Heart right ventricle (tissue), 16 donors: ENCODE data around the gene PNKD. TPM values are rescaled to one million over a fixed set of nuclear protein-coding genes. Genes with fewer than 3 reads are reported as not detected.

Source experiments
- ATAC-seq, 8 donors: fragments of 200-7000 bp; cut with Tn5 transposase; one replicate each; pipeline ENCODE4 v1.9.1; 2020; ENCODE audit warnings: mild to moderate bottlenecking in 8 of 8, moderate library complexity in 8 of 8, moderate number of reproducible peaks in 1 of 8
- DNase-seq, 2 donors: peaks; one replicate each; pipeline ENCODE4 v3.0.0-alpha.2; 2020
- H3K27ac ChIP-seq, 10 donors: fragments of 200-600 bp; sonication (generic) in 2 of 10; one replicate each; pipeline versions ENCODE4 v1.5.0 to v1.8.0; 2020 to 2022; ENCODE audit warnings: mild to moderate bottlenecking in 3 of 10
- H3K27me3 ChIP-seq, 7 donors: fragments of 200-600 bp; one replicate each; pipeline ENCODE4 v1.8.0; 2021 to 2022; ENCODE audit warnings: mild to moderate bottlenecking in 2 of 7
- H3K36me3 ChIP-seq, 9 donors: fragments of 200-600 bp; sonication (generic) in 1 of 9; one replicate each; pipeline versions ENCODE4 v1.5.0 to v1.8.0; 2020 to 2022; ENCODE audit warnings: mild to moderate bottlenecking in 2 of 9
- H3K4me1 ChIP-seq, 9 donors: fragments of 200-600 bp; sonication (generic) in 1 of 9; one replicate each; pipeline versions ENCODE4 v1.5.0 to v1.8.0; 2020 to 2022; ENCODE audit warnings: mild to moderate bottlenecking in 4 of 9
- H3K4me3 ChIP-seq, 10 donors: fragments of 200-600 bp; sonication (generic) in 2 of 10; one replicate each; pipeline versions ENCODE4 v1.5.0 to v1.8.0; 2020 to 2022; ENCODE audit warnings: mild to moderate bottlenecking in 7 of 10, moderate library complexity in 2 of 10
- H3K9me3 ChIP-seq, 11 donors: fragments of 200-600 bp in 10 of 11; sonication (generic) in 2 of 11; one replicate each; pipeline versions ENCODE4 v1.5.0 to v1.8.0; 2013 to 2022; ENCODE audit warnings: mild to moderate bottlenecking in 2 of 11, control low read depth in 1 of 11, moderate library complexity in 1 of 11
- CTCF ChIP-seq, 9 donors: fragments of 200-600 bp; sonication (generic) in 2 of 9; IDR thresholded peaks; one replicate each; pipeline versions ENCODE4 v1.5.0 to v1.8.0; 2021 to 2022; ENCODE audit warnings: antibody characterized with exemption in 9 of 9, mild to moderate bottlenecking in 5 of 9, moderate library complexity in 1 of 9
- WGBS, 2 donors: extraction: QIAGEN DNeasy Blood & Tissue Kit; methylation state at CpG; one replicate each; pipeline ENCODE4 v1.1.7; 2013; ENCODE audit warnings: inconsistent platforms in 1 of 2; 5-methylcytosine and 5-hydroxymethylcytosine counted together
- intact Hi-C, 10 donors: fragments of 100-400 bp; cut with DNase I; formaldehyde crosslinking; loops; one replicate each; pipeline versions ENCODE4 v1.11.1 to v1.14.2; 2022
- polyA plus RNA-seq, 2 donors: library from polyadenylated mRNA; stranded (reverse); fragments of 200-250 nt; gene quantifications; one replicate each; pipeline ENCODE4 v1.2.3, GENCODE V29; 2013
- total RNA-seq, 10 donors: library from RNA; stranded (reverse); fragmentation: NEBNext Ultra II Directional in 3 of 10; extraction: Animal tissue kit (Norgen Biotek cat#: 25700) in 3 of 10; gene quantifications; one replicate each; pipeline versions ENCODE4 v1.2.1 to v1.2.4, GENCODE V29; 2021 to 2023
- donor health status: Arrhythmogenic right ventricular cardiomyopathy.
- donor health status: ischemic (EF 13 %, LVEDD 7.1; RV severe dilation, severe dysfunction).
- donor health status: healthy with polysubstance abuse.
- donor health status: DM: no; HTN: yes; CAD: no.
- donor health status: DM: no; HTN: no; CAD: no.
- donor health status: ischemic (EF 25% LVEDD 6.9; RV normal size, moderate dysfunction).
- donor health status: ischemic (EF 25% LVEDD 5.7; RV mildly dilated, moderate dysfunction).
- donor health status: healthy.
- donor health status: DM: yes; HTN: yes; CAD: no.
- donor health status: Ischemic cardiomyopathy.
- donor health status: ischemic (EF 35%, LVEDD 5.7; RV mildly dilated, moderate dysfunction).
- donor health status: nonischemic (EF 11% LVEDD 7.7; RV severe dilation, severe dysfunction).
- donor health status: DM: yes; HTN: yes; CAD: no.
- donor health status: PGD.
- donor health status: ischemic (EF 29% LVEDD 5.4; RV normal size, mild dysfunction).
- donor health status: nonischemic (EF 23%, LVEDD 6.1; RV moderate dilation, normal function).

The PNKD gene
- total and polyA plus RNA-seq, 12 donors: 56.9 to 138 (median 75.7) TPM

GRCh38 chr2:218300141-218300540 lies 29.8 kb downstream of the PNKD start:
- Histone ChIP-seq H3K27ac (no peak overlapping the region), H3K4me3 (no peak overlapping the region), H3K4me1 (peaks cover 0 to 7% (median under 1%) of the 10 kb centered on the region in 9 donors), H3K9me3 (no peaks in the 10 kb centered on the region), H3K36me3 (no peaks in the 10 kb centered on the region), H3K27me3 (no peaks in the 10 kb centered on the region)
- intact Hi-C loops: loop anchor here in 8 of 10 donors (1.0 to 10.0 kb wide), 9 partner anchors 55 to 167 kb away; partner anchors contain the start of genes CATIP (in 6 of the 8) and CTDSP1 (in 1 of the 8)
- ATAC-seq (no peak), DNase-seq (no peak)
- TF ChIP-seq CTCF (IDR thresholded peaks at IDR 0.05): no peak
- 85 to 87% methylated on average over 4 of the region's 4 CpGs for WGBS, 2 donors

- peak; percentile 68 to 90 (median 82) for ATAC-seq
- 8 to 11% methylated on average over 9 of the region's 9 CpGs for WGBS, 2 donors
- TF ChIP-seq CTCF (IDR thresholded peaks at IDR 0.05): peak; percentile 96 to 100 (median 97)
- H3K27ac ChIP-seq: peak overlapping the region in 1 of 10 donors; percentile 23
- H3K36me3 ChIP-seq: no peaks in the 10 kb centered on the region
- H3K4me1 ChIP-seq: peaks cover 0 to 7% (median 0%) of the 10 kb centered on the region in 9 donors
- no peaks in the 10 kb centered on the region for H3K27me3 ChIP-seq
- peak; percentile 64 to 89 for DNase-seq
- no peaks in the 10 kb centered on the region for H3K9me3 ChIP-seq
- intact Hi-C loops: loop anchor here in 9 of 10 donors (1.0 to 10.0 kb wide), 10 partner anchors 54 to 166 kb away; partner anchors contain the start of genes CATIP (in 8 of the 9) and CTDSP1 (in 1 of the 9)
- no peak overlapping the region for H3K4me3 ChIP-seq
These were observed 31.0 kb downstream of the PNKD start for GRCh38 chr2:218301176-218301819.

GRCh38 chr2:218305383-218305782 lies 35.1 kb downstream of the PNKD start:
- no peak for TF ChIP-seq CTCF (IDR thresholded peaks at IDR 0.05)
- DNase-seq: no peak
- intact Hi-C loops: loop anchor here in 3 of 10 donors (10.0 kb wide), 2 partner anchors 89 to 159 kb away; partner anchors contain the start of gene CTDSP1 (in 1 of the 3)
- 78 to 81% methylated on average over 5 of the region's 5 CpGs for WGBS, 2 donors
- Histone ChIP-seq H3K9me3 (no peaks in the 10 kb centered on the region), H3K27me3 (no peaks in the 10 kb centered on the region), H3K4me1 (peaks cover 0 to 18% (median 0%) of the 10 kb centered on the region in 9 donors), H3K27ac (no peak overlapping the region), H3K36me3 (no peaks in the 10 kb centered on the region), H3K4me3 (no peak overlapping the region)
- ATAC-seq: no peak

- ATAC-seq (no peak), DNase-seq (no peak)
- no peaks in the 10 kb centered on the region for H3K27me3 ChIP-seq
- intact Hi-C loops: loop anchor here in 3 of 10 donors (10.0 kb wide), 2 partner anchors 88 to 158 kb away; partner anchors contain the start of gene CTDSP1 (in 1 of the 3)
- H3K9me3 ChIP-seq: no peaks in the 10 kb centered on the region
- H3K27ac ChIP-seq: no peak overlapping the region
- TF ChIP-seq CTCF (IDR thresholded peaks at IDR 0.05): no peak
- H3K36me3 ChIP-seq: no peaks in the 10 kb centered on the region
- H3K4me1 ChIP-seq: peaks cover 0 to 13% (median 0%) of the 10 kb centered on the region in 9 donors
- H3K4me3 ChIP-seq: no peak overlapping the region
- 90 to 95% methylated on average over 9 of the region's 9 CpGs for WGBS, 2 donors
These were observed 36.0 kb downstream of the PNKD start for GRCh38 chr2:218306184-218306920.
